ENCODE measurements around the gene MAGED2. TPM values are rescaled to one million over a fixed set of nuclear protein-coding genes. Genes with fewer than 3 reads are reported as not detected.

The MAGED2 gene
- total RNA-seq, 6 donors from 2014 or later = 85.6 to 120 (median 110) TPM

DNA sequence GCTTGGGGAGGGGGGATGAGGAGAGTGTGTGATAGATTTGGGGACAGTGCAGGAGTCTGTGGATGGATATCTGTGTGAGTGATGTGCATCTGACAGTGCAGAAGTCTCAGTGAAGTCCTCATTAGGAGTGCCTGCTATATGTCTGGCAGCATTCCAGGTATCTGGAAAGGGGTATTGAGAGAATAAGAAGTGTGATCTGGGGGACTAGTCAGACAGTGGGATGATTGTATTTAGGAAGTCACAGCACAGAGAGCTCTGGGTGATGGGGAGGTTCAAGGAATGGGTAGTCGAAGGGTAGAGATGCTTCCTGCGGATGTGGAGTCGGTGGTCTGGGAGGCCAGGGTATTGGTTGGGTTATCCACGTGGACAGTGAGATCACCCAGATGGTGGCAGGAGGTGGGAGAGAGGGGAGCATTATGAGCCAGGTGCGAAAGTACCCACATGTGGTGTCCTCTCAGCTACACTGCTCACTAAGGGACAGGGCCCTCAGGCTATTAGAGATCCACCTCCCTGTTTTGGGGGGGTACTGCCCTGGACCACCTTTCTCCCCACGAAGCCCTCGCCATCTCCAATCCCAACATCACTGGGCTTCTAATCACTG, 9.8 kb downstream of the MAGED2 start:
- DNase-seq (no peak), ATAC-seq (ENCODE audit: low FRiP score in 2 of 2) (peak in 1 of 2 donors; percentile 11)
- no peaks in the 10 kb centered on the region for H3K9me3 ChIP-seq
- TF ChIP-seq EP300 (IDR thresholded peaks at IDR 0.05) (no peak), POLR2A (IDR thresholded peaks at IDR 0.05) (no peak), POLR2AphosphoS5 (IDR thresholded peaks at IDR 0.05) (no peak)
- TF ChIP-seq, protein P1, sequence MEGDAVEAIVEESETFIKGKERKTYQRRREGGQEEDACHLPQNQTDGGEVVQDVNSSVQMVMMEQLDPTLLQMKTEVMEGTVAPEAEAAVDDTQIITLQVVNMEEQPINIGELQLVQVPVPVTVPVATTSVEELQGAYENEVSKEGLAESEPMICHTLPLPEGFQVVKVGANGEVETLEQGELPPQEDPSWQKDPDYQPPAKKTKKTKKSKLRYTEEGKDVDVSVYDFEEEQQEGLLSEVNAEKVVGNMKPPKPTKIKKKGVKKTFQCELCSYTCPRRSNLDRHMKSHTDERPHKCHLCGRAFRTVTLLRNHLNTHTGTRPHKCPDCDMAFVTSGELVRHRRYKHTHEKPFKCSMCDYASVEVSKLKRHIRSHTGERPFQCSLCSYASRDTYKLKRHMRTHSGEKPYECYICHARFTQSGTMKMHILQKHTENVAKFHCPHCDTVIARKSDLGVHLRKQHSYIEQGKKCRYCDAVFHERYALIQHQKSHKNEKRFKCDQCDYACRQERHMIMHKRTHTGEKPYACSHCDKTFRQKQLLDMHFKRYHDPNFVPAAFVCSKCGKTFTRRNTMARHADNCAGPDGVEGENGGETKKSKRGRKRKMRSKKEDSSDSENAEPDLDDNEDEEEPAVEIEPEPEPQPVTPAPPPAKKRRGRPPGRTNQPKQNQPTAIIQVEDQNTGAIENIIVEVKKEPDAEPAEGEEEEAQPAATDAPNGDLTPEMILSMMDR (IDR thresholded peaks at IDR 0.05) = no peak
- peaks cover 0 to 42% (median 22%) of the 10 kb centered on the region in 4 donors for H3K36me3 ChIP-seq
- no peak overlapping the region for H3K4me3 ChIP-seq
- H3K4me1 ChIP-seq = no peaks in the 10 kb centered on the region
- no peak overlapping the region for H3K27ac ChIP-seq
- 75 to 82% methylated on average over 4 to 7 of the region's 7 CpGs for WGBS, 2 donors
- no peaks in the 10 kb centered on the region for H3K27me3 ChIP-seq

DNA sequence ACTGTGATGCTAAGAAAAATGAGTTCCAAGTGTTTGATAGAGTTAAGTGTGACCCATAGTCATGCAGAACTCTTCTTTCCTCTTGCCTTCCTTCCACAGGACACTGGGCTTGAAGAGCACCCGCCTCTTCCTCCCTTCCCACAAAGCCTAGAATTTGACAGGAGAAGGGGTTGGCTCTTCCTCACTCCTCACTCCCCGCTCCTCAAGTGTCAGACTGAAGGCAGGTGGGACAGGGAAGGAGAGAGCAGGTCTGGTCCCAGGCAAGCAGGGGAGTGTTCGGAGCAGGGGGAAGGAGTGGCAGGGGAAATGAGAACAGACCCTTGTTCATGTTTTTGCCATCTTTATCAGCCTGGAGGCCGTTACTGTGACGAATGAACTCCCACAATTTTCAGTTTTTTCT, 10.7 kb downstream of the MAGED2 start:
- Histone ChIP-seq H3K27me3 (no peaks in the 10 kb centered on the region), H3K9me3 (no peaks in the 10 kb centered on the region), H3K36me3 (peaks cover 0 to 33% (median 16%) of the 10 kb centered on the region in 4 donors), H3K27ac (no peak overlapping the region), H3K4me1 (no peaks in the 10 kb centered on the region), H3K4me3 (no peak overlapping the region)
- no peak for ATAC-seq (ENCODE audit: low FRiP score in 2 of 2)
- DNase-seq = no peak
- no peak for TF ChIP-seq POLR2AphosphoS5 (IDR thresholded peaks at IDR 0.05)
- TF ChIP-seq, protein P1 (IDR thresholded peaks at IDR 0.05) = no peak
- no peak for TF ChIP-seq POLR2A (IDR thresholded peaks at IDR 0.05)
- no peak for TF ChIP-seq EP300 (IDR thresholded peaks at IDR 0.05)
- WGBS, 2 donors = 53 to 60% methylated on average over 5 of the region's 5 CpGs

DNA sequence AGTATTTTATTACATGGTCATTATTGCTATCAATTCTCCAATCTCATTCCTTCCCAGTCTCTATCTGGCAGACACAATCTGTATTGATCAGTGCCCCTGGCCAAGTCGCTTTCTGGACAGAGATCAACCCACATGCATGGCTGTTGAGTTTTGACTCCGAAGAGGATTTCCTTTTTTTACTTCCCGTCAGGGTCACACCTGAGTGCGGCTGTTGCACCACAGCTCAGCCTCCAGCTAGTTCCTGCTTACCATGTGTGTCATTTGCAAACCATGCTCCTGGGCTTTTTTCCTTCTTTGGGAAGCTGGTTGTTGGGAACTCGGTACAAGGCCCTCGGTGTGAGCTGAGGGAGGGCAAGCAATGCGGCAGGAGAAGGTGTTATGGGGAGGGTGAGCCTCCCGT, 11.7 kb downstream of the MAGED2 start:
- DNase-seq (no peak), ATAC-seq (ENCODE audit: low FRiP score in 2 of 2) (no peak)
- peaks cover 0 to 23% (median 9%) of the 10 kb centered on the region in 4 donors for H3K36me3 ChIP-seq
- H3K27me3 ChIP-seq = no peaks in the 10 kb centered on the region
- H3K27ac ChIP-seq = no peak overlapping the region
- 62 to 69% methylated on average over 4 to 8 of the region's 8 CpGs for WGBS, 2 donors
- no peaks in the 10 kb centered on the region for H3K9me3 ChIP-seq
- H3K4me3 ChIP-seq = no peak overlapping the region
- H3K4me1 ChIP-seq = no peaks in the 10 kb centered on the region
- TF ChIP-seq POLR2AphosphoS5 (IDR thresholded peaks at IDR 0.05) (no peak), EP300 (IDR thresholded peaks at IDR 0.05) (no peak), POLR2A (IDR thresholded peaks at IDR 0.05) (no peak)
- TF ChIP-seq, protein P1 (IDR thresholded peaks at IDR 0.05) = no peak

DNA sequence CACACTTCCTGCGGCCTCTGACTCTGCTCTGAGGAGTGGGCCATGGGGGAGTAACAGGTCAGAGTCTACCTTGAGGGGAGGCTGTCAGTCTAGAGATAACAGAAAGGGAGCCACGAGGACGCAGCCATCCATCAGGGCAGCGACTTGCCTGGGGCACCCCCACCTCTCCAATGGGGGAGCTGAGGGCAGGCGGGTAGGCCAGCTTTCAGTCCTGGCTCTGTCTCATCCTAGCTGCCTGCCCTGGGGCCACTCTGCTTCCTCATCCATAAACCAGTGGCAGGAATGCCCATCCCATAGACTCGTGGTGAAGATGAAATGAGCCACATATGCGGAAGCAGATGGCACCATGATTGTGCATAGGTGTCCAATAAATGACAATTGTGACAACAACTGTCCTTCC, 13.2 kb downstream of the MAGED2 start:
- Histone ChIP-seq H3K9me3 (no peaks in the 10 kb centered on the region), H3K36me3 (peaks cover 0 to 8% (median 2%) of the 10 kb centered on the region in 4 donors), H3K4me1 (no peaks in the 10 kb centered on the region), H3K27me3 (no peaks in the 10 kb centered on the region), H3K27ac (no peak overlapping the region), H3K4me3 (no peak overlapping the region)
- ATAC-seq (ENCODE audit: low FRiP score in 2 of 2) (no peak), DNase-seq (no peak)
- TF ChIP-seq, protein P1 (IDR thresholded peaks at IDR 0.05) = no peak
- TF ChIP-seq EP300 (IDR thresholded peaks at IDR 0.05) (no peak), POLR2AphosphoS5 (IDR thresholded peaks at IDR 0.05) (no peak), POLR2A (IDR thresholded peaks at IDR 0.05) (no peak)
- 80 to 93% methylated on average over 3 to 6 of the region's 7 CpGs for WGBS, 2 donors

DNA sequence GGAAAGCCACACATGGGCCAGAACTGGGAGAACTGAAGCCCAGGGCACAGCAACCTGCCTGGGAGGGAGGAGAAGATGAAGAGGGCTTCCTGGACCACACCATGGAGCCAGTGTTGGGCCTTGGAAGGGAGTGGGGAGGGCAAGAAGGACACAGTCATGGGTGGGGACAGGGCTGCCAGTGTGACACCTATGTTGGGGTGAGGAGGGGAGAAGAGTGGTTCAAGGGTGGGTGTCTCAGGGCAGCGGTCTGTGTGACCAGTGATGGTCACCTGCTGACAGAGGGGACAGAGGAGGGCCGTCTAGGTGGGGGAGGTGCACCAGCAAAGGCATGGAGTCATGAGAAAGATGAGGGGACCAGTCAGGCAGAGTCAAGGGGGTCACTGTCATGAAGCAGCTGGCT, 13.8 kb downstream of the MAGED2 start:
- Histone ChIP-seq H3K27ac (no peak overlapping the region), H3K4me3 (no peak overlapping the region), H3K27me3 (no peaks in the 10 kb centered on the region), H3K9me3 (no peaks in the 10 kb centered on the region), H3K36me3 (peaks cover 0 to 3% (median 0%) of the 10 kb centered on the region in 4 donors), H3K4me1 (no peaks in the 10 kb centered on the region)
- DNase-seq (no peak), ATAC-seq (ENCODE audit: low FRiP score in 2 of 2) (no peak)
- TF ChIP-seq, protein P1 (IDR thresholded peaks at IDR 0.05) = no peak
- TF ChIP-seq POLR2A (IDR thresholded peaks at IDR 0.05) = no peak
- TF ChIP-seq EP300 (IDR thresholded peaks at IDR 0.05) = no peak
- no peak for TF ChIP-seq POLR2AphosphoS5 (IDR thresholded peaks at IDR 0.05)
- WGBS, 2 donors = 83 to 86% methylated on average over 1 to 2 of the region's 2 CpGs

Measured in upper lobe of left lung (tissue), 6 donors.